GM18508 (cell line): Measurements from ENCODE around the gene ZXDC.

Source experiments
- ATAC-seq: cut with Tn5 transposase; IDR thresholded peaks from one replicate; pipeline ENCODE4 v1.9.1; 2021; ENCODE audit warnings: moderate number of reproducible peaks; ENCODE audit not compliant: insufficient read depth, unreplicated experiment

ZXDC gene

DNA sequence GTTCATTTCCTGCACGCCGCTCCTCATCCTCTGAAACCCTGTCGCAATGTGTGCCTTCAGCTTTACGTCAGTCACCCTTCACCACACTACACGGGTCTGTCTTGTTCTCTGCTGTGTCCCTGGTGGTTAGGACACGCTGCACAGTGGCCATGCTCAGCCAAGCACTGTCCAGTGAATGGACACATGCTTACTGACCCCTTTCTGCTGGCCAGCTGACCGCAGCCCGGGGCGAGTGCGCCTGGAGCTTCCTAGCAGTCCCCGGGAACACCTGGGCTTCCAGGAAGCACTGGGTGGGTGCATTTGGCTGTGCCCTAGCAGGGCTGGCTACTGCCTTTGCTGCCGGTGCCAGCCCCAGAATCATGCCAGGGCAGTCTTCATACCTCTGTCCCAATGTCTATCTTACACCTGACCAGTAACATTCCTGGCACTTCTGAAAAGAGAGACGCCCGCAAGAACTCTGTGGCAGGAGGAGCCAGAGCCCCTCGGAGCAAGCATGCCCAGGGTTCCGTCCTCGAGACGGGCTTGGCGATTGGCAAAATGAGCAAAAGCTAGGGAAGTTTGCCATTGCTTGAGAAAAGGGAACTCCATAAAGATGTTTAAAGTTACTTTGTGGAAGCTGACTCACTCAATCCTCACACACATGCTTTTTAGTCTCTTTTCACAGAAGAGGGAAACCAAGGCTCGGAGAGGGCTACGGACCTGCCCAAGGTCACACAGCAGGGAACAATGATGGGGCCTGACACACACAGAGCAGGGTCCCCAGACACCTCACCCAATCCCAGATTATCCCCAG, 15.7 kb upstream of the ZXDC start:
- no peak for ATAC-seq

DNA sequence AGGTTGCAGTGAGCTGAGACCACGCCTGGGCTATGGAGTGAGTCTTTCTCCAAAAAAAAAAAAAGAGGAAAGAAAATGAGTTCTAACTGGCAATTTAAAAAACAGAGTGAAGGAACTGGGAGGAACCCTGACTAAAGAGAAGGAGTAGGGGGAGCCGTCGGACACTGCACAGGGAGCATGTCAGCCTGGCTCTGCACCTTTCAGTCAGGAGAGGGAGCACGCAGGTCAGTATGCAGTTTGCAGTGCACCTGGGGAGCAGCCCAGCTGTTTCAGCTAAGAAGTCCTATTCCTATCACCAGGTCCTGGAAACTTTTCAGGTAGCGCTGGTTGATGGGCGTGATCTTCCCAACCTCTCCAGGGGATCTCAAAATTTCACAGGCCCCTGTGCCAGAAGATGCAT, 14.9 kb upstream of the ZXDC start:
- no peak for ATAC-seq

DNA sequence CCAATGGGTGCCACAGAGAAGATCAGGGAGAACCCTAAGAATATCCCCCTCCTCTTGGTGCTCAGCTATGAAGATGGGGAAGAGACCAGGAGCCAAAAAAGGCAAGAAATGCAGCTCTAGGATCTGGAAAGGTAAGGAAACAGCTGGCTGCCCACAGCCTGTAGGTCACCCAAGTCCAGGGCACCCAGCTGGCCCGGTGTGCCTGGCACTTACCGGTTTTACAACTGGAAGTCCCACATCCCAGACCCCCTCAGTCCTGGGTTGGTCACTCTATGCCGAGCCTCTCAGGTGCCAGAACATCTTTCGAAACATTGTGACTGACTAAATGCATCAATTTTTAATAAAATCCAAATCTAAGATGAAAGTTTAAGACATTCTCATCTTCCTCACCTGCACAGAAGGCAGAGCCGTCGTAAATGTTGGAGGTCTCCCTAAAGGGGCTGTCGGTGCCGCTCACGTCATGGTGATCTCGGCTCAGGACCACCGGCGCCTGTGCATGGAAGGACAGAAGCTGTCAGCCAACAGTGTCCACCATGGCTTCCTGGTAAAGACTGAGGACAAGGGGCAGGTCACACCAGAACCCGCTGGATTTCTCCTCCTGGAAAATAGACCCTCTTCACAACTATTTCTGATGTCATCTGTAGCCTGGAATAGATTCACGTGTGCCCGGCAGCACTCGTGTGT, 13.3 kb upstream of the ZXDC start:
- no peak for ATAC-seq

DNA sequence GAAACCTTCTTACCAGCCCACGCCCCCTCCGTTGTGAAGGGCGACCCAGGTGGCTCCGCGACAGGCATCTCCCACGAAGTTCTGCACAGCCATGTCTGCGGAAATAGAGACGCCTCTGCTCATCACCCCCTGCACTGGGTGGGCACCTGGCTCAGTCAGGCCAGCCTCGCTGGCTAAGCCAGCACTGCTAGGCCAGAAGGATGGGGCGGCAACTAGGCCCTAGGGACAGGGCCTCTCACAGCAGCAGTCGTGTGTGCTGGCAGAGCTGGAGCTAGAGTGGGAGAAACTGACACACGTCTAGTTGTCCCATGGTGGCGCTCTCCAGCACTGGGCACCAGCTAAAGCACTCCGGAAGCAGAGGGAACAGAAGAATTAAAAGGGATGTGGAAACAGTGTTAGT, 12.5 kb upstream of the ZXDC start:
- no peak for ATAC-seq

- ATAC-seq, result no peak
These were observed 11.6 kb upstream of the ZXDC start for GRCh38 chr3:126487151-126487771.

GRCh38 chr3:126486360-126486847, 10.7 kb upstream of the ZXDC start:
- no peak for ATAC-seq

DNA sequence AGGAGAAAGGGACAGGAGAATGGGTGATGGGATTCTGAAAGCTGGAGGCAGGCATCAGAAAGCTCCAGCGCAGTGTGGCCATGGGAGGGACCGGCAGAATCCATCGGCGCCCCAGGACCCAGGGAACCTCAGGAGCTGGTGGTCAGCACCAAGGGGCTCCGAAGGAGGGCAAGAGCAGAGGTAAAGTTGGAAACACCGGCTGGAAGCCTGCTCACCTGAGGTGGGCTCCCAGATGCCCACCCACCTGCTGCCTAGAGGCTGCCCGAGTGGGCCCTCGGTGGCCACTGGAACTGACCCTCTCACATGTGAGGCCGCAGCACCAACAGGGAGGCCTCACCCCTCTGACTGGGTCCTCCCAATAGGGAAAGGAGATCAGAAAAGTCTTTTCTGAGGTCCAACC, 10.3 kb upstream of the ZXDC start:
- no peak for ATAC-seq

- no peak for ATAC-seq
These were observed 9.6 kb upstream of the ZXDC start for GRCh38 chr3:126485176-126485897.

GRCh38 chr3:126484662-126485061, 9.0 kb upstream of the ZXDC start:
- no peak for ATAC-seq

DNA sequence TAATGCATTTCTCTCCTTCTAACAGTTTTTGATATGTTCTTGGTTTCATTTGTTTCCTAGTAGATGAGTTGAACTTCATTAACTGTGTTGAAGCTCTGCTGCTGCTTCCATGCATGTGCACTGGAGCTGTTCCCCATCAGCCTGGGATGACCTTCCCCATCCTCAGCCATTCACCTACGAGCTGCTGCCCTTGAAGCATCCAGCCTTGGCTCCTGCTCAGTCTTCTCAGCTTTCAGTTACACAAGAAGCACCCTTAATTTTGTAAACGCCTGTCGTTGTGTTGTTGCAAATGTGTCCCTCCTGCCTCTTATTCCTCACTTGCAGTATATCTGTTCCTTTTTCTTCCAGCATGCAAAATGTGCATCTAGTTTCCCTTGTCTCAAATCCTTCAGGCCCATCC, 8.5 kb upstream of the ZXDC start:
- ATAC-seq, result no peak

GRCh38 chr3:126483321-126483761, 7.7 kb upstream of the ZXDC start:
- no peak for ATAC-seq

DNA sequence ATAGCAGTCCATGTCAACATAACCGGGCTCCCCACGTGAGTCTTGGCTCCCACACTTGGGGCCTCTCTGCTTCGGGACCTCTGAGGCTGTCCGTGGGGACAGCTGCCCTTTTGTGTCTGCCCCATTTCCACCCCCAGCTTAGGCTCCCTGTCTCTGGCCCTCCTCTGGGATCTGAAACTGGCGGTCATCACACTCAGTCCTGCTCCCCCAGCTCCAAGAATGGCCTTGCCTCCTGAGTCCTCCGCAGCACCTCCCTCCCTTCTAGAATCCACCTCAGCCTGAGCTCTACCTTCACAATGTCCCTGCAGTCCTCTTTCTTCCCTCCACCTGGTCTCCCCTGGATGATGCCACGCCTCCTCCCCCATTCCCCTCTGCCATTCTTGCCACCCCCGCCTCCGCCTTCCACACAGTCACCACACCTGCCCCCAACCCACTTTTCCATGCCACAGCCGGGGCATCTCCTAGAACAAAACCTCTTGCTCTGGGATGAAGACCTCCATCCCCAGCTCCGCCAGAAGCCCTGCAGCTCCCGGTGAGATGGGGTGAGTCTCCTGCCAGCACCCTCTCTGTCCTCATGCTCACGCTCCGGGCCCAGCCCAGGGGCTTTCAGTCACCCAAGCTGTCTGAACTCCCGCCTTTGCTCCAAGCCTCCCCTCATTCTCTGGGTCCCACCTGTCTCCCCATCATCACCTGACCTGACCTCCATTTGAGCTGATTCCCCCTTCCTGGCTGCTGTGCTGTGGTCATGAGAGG, 7.0 kb upstream of the ZXDC start:
- ATAC-seq, result no peak

DNA sequence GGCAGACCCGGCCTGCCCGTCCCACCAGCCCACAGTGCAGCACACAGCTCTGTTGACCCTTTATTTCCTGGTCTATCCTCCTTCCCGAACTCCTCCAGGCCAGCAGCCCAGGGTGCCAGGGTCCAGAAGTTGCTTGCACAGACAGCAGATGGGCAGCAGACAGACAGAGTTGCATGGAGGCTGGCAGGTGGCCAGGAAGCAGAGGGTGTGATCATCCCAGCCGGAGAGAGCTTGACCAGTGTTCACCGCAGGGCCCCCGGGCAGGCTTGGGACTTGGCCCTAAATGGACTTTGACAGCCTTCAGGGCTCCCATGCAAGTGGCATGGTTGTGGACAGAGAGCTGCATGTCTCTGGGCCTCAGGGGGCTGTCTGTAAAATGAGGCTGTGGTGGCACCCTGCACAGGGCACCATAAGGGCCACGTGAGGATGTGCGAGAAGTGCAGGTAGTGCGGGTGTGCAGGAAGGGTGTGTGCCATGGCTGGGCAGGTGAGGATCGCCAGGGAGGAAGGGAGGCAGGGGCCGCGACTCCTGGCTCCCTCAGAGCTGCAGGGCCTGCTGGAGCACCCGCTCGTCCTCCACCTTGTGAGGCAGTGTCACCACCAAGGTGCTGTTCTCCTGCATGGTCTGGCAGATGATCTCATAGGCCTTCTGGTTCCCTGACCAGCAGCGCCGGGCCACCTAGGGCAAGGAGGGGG, 6.3 kb upstream of the ZXDC start:
- ATAC-seq, result no peak

GRCh38 chr3:126480861-126481260, 5.2 kb upstream of the ZXDC start:
- ATAC-seq, result no peak

DNA sequence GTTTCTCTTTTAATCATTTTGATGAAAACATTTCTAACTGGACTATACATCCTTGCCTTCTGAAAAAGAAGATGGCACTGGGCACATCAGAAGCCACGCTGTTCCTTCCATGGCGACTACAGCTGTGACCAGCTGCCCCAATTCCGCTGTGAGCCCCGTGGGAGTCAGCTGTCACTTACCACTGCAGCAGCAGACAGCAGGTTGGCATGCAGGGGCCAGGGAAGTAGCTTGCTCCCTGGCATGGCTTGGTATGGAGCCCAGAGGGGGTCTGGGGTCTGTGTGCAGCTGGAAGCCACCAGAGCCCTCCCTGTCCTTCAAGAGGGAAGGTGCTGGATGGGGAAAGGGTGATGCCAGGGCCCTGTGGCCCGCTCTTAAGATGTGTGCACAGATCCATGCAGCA, 4.5 kb upstream of the ZXDC start:
- no peak for ATAC-seq

DNA sequence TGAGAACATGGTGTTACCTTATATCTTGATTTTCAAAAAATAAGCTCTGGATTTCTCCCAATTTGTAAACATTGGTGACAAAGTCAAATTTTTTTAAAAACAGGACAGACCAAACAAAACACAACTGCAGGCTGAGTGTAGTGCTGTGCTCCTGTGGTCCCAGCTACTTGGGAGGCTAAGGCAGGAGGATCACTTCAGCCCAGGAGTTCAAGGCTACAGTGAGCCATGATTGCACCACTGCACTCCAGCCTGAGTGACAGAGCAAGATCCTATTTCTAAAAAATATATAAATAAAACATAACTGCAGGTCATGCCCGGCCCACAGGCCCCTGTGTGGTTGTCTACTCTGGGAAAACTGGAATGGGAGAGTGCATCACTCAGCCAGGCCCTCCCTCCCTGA, 4.0 kb upstream of the ZXDC start:
- no peak for ATAC-seq

- no peak for ATAC-seq
These were observed 3.1 kb upstream of the ZXDC start for GRCh38 chr3:126478581-126479310.

- ATAC-seq, result no peak
These were observed 1.3 kb upstream of the ZXDC start for GRCh38 chr3:126477061-126477380.
